NCI-H345 treated with DMSO at 0.1 percent for 48 hours (cell line): ENCODE data around the gene AKAP7.
"Not testable (repeated sequence)": the region's sequence is repeated elsewhere in the genome, so short reads cannot be mapped to it uniquely, and the experiment has no call there.

ENCODE experiments used
- DNase-seq: peaks from one replicate; lab custom pipeline; 2025; ENCODE audit not compliant: unreplicated experiment; lab: John Stamatoyannopoulos, UW

Gene AKAP7

DNA sequence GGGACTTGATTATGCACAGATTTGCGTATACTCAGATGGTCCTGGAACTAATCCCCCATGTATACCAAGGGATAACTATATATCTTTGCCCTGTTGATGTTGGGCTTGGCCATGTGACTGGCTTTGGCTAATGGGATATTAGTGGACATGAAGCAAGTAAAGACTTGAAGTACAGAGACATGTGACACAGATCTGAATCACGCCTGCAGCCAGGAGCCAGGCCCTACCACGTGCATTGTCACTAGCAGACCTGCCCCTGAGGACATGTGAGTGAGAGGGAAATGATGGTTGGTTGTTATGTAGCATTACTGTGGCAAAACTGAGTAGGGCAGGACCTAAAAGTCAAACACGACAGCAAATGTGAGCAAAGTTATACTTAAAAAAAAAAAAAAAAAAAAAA, 155.7 kb downstream of the AKAP7 start:
- DNase-seq: no peak

DNA sequence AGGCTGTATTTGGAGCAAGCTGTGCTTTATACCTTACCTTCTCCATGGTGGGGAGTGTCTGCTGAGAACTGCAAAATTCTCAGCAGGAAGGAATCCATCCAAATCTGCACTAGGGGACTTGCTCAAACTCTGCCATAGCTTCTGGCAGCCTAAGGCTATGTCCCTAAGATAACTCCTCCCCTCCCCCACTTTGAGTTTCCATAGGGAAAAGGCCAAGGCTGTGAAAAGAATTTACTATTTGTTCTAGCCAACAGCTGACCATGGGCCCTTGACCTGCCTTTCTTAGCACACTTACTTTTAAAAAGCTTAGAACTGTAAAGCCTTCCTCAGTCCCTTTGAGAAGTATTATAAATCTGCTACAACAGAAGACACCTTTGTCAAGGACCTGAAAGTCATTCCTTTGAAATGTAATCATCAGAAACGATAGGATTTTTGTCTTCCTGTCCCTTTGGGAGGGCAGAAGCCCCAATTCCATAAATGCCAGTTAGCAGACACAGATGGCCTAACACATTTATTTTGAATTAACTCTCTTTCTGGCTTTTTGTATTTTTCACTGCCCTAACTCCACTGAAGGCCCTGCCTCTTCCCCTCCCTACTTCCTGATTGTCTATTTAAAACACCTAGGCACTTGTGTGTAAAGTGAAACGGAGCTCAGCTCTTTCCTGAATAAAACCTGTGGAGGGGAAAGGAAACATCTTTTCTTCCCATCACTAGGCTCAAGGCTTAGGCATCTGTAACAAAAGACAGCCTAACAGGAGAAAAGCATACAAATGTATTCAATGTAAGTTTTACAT, 157.1 kb downstream of the AKAP7 start:
- no peak for DNase-seq

- no peak for DNase-seq
Observed at GRCh38 chr6:131293472-131293911, 158.2 kb downstream of the AKAP7 start.

GRCh38 chr6:131295081-131295480, 159.8 kb downstream of the AKAP7 start:
- no peak for DNase-seq

DNA sequence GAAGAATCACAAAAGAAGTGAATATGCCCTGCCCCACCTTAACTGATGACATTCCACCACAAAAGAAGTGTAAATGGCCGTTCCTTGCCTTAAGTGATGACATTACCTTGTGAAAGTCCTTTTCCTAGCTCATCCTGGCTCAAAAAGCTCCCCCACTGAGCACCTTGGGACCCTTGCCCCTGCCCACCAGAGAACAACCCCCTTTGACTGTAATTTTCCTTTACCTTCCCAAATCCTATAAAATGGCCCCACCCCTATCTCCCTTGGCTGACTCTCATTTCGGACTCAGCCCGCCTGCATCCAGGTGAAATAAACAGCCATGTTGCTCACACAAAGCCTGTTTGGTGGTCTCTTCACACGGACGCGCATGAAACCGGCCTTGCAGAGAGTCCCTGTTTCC, 165.6 kb downstream of the AKAP7 start:
- not testable (repeated sequence) for DNase-seq

DNA sequence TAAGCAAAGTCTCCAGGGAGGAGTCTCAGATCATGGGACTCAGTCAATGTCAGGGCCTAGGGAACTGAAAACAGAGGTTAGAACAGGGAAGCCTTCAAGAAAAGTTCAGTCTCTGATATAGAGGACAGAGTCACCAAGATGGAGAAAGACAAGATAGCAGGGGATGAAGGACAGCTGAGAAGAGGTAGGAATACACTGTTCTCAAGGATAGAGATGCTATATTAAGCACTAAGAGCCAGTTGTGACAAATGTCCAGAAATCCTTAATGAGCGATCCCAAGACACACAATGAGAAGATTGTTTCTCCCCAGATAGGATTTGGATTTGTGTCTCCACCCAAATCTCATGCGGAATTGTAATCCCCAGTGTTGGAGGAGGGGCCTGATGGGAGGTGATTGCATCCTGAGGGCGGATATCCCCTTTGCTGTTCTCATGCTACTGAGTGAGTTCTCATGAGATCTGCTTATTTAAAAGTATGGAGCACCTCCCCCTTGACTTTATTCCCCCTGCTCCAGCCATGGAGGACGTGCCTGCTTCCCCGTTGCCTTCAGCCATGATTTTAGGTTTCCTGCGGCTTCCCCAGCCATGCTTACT, 168.2 kb downstream of the AKAP7 start:
- no peak for DNase-seq

- no peak for DNase-seq
Observed at GRCh38 chr6:131305037-131305850, 170.0 kb downstream of the AKAP7 start.

DNA sequence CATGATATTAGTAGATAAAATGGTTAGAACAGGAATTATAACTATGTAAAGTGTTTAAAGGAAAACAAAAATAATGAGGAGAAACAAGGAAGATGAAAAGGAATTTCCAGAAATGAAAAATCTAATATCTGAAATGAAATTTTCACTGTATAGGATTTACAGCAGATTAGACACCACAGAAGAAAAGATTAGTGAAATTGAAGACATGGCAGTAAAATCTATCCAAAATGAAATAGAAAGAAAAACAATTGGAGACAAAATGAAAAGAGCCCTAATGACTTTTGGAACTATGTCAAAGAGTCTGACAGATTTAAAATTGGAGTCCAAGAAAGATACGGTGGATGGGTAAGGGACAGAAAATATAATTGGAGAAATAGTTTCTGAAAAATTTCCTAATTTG, 174.2 kb downstream of the AKAP7 start:
- DNase-seq: no peak

DNA sequence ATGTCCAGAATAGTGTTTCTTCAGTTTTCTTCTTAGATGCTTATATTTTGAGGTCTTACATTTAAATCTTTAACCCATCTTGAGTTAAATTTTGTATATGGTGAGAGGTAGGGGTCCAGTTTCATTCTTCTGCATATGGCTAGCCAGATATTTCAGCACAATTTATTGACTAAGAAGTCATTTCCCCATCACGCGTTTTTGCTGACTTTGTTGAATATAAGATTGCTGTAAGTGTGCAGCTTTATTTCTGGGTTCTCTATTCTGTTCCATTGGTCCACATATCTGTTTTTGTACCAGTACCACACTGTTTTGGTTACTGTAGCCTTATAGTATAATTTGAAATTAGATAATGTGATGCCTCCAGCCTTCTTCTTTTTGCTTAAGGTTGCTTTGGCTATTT, 179.6 kb downstream of the AKAP7 start:
- DNase-seq: no peak

GRCh38 chr6:131316654-131317053, 181.4 kb downstream of the AKAP7 start:
- DNase-seq: no peak

GRCh38 chr6:131317516-131317915, 182.2 kb downstream of the AKAP7 start:
- DNase-seq: no peak

- no peak for DNase-seq
Observed at GRCh38 chr6:131321589-131321988, 186.3 kb downstream of the AKAP7 start.

DNA sequence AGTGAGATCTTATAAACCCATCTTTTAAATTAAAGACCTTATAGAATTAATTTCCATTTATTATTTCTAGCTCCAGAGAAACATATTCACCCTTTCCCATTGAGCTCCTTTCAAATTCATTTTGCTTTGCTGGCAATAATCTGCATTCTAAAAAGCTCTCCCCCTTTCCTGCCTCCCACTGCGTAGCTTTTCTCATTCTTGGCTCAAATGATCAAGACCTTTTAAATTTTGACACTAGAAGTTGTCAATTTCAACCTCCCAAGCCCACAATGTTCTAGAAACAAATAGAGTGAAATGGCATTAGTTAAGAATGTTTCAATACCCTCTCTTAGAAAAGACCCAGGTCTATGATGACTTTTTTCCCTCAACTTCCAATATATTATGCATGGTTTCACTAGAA, 186.9 kb downstream of the AKAP7 start:
- no peak for DNase-seq

DNA sequence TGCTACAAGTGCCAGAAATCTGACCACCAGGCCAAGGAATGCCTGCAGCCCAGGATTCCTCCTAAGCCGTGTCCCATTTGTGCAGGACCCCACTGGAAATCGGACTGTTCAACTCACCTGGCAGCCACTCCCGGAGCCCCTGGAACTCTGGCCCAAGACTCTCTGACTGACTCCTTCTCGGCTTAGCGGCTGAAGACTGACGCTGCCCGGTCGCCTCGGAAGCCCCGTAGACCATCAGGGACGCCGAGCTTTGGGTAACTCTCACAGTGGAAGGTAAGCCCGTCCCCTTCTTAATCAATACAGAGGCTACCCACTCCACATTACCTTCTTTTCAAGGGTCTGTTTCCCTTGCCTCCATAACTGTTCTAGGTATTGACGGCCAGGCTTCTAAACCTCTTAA, 190.4 kb downstream of the AKAP7 start:
- not testable (repeated sequence) for DNase-seq

DNA sequence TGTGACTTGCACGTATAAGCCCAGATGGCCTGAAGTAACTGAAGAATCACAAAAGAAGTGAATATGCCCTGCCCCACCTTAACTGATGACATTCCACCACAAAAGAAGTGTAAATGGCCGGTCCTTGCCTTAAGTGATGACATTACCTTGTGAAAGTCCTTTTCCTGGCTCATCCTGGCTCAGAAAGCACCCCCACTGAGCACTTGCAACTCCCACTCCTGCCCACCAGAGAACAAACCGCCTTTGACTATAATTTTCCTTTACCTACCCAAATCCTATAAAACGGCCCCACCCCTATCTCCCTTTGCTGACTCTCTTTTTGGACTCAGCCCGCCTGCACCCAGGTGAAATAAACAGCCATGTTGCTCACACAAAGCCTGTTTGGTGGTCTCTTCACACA, 193.5 kb downstream of the AKAP7 start:
- DNase-seq: not testable (repeated sequence)

GRCh38 chr6:131331151-131331550, 195.9 kb downstream of the AKAP7 start:
- DNase-seq: no peak

DNA sequence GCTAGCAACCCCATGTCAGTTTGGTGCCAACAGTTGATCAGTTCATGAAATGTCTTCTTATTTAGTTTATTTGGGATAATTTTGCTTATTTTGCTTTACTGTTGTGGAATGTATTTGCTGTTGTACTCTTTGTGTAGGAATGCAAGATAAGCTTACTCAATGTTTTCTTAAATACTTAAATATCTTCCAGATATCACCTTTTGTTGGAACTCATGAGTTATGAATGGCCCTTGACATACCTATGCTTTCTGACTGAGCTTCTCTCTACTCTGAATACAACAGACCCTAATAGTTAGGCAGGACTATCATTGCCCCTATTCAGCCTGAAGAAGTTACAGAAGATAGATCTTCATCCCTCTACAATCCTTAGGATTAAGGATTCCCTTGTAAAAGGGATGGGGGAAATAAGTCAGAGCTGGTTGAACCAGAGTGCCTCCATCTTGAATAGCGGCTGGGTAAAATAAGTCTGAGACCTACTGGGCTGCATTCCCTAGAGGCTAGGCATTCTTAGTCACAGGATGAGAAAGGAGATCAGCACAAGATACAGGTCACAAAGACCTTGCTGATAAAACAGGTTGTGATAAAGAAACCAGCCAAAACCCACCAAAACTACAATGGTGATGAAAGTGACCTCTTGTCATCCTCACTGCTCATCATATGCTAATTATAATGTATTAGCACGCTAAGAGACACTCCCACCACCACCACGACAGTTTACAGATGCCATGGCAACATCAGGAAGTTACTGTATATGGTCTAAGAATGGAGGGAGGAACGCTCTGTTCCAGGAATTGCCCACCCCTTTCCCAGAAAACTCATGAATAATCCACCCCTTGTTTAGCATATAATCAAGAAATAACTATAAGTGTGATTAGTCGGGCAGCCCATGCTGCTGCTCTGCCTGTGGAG, 196.9 kb downstream of the AKAP7 start:
- DNase-seq: no peak
